HG03378 (cell line): Measurements from ENCODE around the gene RREB1.

Experiments used
- ATAC-seq: cut with Tn5 transposase; IDR thresholded peaks from one replicate; pipeline ENCODE4 v1.9.1; 2021; ENCODE audit warnings: mild to moderate bottlenecking, moderate library complexity; ENCODE audit not compliant: unreplicated experiment

RREB1 gene, protein sequence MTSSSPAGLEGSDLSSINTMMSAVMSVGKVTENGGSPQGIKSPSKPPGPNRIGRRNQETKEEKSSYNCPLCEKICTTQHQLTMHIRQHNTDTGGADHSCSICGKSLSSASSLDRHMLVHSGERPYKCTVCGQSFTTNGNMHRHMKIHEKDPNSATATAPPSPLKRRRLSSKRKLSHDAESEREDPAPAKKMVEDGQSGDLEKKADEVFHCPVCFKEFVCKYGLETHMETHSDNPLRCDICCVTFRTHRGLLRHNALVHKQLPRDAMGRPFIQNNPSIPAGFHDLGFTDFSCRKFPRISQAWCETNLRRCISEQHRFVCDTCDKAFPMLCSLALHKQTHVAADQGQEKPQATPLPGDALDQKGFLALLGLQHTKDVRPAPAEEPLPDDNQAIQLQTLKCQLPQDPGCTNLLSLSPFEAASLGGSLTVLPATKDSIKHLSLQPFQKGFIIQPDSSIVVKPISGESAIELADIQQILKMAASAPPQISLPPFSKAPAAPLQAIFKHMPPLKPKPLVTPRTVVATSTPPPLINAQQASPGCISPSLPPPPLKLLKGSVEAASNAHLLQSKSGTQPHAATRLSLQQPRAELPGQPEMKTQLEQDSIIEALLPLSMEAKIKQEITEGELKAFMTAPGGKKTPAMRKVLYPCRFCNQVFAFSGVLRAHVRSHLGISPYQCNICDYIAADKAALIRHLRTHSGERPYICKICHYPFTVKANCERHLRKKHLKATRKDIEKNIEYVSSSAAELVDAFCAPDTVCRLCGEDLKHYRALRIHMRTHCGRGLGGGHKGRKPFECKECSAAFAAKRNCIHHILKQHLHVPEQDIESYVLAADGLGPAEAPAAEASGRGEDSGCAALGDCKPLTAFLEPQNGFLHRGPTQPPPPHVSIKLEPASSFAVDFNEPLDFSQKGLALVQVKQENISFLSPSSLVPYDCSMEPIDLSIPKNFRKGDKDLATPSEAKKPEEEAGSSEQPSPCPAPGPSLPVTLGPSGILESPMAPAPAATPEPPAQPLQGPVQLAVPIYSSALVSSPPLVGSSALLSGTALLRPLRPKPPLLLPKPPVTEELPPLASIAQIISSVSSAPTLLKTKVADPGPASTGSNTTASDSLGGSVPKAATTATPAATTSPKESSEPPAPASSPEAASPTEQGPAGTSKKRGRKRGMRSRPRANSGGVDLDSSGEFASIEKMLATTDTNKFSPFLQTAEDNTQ (N-terminal part only)

DNA sequence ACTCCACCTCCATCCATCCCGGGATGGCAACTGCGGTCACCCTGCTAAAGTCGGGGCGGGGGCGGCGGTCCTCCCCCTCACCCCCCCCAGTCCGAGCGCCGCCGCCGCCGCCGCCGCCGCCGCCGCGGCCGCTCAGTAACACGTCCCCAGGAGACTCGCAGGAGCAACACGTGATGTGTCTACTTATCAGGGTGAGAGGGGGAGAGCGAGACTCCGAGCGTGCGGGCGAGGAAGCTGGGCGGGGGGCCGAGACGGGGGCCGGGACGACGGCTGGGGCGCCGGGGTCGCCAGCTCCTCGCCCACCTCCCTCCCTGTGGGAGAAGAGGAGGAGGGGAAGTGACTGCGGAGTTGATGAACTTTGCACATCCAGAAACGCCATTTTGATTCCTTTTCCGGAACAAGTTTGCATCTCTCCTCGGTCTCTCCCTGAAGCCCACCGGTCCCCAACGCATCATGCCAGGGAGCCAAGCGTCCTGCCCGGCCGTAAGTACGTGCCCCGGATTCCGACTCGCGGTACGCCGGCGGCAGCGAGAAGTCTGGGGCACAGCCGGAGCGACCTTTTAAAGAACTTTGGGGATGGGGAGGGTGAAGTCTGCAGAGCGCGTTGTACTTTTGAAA, at the start of gene RREB1:
Gene RREB1, plus strand, starts transcription at position 384 of the 618 bp plus-strand sequence. CDS start 73,951 bp downstream, outside the sequence.
- ATAC-seq, result peak; percentile 38

DNA sequence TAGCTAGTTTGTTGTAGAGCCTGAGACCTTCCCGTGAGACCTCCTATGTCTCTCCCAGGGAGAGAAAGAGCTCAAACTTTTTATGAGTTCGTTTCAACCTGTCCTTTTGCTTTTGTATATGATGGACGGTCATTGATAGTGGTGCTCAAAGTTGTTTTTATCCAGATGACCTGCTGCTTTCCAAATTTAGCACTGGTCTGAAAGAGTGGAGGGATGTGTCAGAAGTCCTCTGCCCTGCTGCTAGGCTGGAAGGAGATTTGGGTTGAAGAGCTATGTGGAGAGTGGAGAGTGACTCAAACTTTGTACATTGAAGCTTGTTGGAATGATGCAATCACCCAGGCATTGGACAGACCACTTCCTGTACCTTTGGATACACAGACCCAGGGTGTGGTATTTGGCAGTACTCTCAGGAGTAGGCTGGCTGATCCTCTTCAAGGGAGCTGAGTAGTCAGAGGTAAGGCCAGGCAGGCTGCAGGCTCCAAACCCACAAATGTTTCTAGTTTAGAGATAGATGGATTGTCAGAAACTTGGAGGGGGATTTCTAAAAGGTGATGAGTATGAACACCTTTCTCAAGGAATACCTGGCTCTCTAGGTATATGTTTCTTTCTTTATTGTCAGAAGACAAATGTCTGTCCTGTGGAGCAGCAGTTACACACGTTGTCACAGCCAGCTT, 49.4 kb upstream of the RREB1 start:
- no peak for ATAC-seq

DNA sequence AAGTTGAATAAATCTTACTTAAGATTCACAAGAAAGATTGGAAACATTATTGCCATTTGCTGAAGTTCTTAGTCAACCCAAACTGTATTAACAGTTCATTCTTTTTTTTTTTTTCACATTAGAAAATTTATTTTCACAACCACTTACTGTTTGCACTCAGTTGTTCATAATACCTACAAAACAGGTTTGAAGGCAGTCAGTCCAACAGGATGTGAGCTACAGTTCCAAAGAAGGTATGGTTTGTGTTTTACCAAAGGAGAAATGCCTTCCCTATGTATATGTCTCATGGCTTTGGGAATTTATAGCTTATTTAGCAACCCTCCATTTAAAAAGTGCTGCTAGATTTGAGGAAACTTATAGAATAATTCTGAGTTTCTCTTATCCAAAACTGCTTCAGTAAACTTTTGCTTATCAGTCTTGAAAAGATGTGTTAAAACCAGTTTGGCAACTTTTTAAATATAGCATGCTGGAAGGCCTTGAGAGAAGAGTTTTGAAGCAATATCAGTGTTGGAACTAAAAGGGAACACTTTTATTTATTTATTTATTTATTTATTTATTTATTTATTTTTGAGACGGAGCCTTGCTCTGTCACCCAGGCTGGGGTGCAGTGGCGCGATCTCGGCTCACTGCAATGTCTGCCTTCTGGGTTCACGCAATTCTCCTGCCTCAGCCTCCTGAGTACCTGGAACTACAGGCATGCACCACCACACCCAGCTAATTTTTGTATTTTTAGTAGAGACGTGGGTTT, 46.8 kb upstream of the RREB1 start:
- no peak for ATAC-seq

DNA sequence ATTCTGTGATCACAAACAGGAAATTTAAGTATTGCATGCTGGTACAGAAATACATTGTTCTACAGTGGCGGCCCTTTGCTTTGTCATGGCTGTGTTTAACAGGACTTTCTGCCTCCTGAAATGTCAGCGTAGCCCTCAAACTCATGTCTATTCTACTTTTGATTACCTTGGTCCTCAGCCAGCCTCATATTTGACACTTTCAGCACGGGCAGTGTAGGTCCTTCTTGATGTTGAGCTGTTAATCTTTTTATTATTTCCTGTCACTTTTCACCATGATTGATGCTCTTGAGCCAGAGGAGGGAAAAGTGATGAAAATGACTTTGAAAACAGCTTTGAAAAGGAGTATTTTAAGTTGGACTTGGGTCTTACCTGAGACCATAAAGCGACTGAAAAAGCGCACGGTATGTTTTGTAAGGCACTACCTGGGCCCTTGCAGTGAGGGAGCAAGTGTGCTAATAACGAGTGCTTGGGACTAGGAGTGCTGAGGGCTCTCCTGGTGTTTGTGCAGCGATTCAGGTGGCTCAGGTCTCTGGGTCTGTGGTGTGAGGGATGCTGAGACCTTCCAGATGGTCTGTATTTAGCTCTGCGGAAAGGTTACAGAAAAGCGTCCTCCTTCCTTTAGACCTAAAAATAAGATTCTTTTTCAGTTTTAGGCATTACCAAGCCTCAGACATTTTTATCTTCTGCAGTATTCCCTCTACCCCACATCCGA, 45.2 kb upstream of the RREB1 start:
- no peak for ATAC-seq

DNA sequence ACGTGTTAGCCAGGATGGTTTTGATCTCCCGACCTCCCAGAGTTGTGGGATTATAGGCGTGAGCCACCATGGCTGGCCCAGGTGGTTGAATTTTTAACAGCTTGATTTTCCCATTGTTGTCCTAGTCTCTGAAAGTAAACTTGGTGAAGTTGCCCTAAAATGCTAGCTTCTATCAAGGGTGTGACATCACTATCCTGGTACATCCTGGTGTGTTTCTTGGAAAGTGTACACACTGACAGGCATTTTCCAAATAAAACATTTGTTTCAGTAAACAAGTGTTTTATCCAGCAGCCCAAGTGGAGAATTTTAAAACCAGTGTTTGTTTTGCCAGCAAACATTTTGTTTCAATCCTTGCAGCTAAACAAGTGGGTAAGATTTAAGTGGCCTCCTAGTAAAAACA, 40.5 kb upstream of the RREB1 start:
- ATAC-seq, result no peak

DNA sequence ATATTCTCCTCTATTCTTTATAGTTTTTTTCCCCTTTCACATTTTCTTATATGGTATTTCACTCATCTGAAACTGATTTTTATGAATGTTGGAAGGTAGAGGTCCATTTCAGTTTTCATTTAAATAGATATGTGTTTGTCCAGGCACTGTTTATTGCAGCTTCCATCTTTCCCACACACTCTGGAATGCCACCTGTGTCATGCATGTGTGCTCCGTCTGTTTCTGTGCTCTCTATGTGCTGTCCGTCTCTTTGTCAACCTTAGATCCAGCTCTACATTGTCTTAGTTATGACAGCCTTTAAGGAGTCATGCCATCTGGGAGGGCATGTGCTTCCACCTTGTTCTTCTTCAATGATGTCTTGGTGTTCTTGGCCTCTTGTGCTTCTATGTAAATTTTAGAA, 36.4 kb upstream of the RREB1 start:
- no peak for ATAC-seq

DNA sequence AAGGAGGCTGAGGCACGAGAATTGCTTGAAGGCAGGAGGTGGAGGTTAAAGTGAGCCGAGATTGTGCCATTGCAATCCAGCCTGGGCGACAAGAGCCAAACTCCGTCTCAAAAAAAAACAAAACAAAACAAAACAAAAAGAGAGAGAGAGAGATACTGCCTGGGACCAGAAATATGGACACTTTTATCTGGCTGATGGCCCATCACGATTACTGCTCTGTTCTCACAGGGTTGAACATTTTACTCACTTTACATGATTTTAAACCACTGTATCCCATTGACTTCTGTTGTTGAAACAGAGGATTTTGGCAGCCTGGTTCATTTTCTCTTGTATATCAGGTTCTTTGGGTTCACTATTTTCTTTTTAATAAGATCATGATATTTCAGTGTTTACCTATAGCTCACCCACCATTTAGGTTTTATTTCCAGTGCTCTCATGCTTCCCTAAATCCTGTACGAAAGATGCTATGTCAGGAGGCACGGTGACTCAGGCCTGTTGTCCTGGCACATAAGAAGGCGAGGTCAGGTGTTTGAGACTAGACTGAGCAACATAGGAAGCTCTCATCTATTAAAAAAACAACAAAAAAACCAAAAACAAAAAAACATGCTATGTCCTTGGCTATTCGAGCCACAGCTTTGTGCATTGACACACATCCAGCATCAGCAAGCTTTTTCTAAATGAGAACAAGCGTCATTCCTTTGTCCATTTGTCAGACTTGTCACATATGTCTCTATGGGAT, 34.5 kb upstream of the RREB1 start:
- no peak for ATAC-seq

DNA sequence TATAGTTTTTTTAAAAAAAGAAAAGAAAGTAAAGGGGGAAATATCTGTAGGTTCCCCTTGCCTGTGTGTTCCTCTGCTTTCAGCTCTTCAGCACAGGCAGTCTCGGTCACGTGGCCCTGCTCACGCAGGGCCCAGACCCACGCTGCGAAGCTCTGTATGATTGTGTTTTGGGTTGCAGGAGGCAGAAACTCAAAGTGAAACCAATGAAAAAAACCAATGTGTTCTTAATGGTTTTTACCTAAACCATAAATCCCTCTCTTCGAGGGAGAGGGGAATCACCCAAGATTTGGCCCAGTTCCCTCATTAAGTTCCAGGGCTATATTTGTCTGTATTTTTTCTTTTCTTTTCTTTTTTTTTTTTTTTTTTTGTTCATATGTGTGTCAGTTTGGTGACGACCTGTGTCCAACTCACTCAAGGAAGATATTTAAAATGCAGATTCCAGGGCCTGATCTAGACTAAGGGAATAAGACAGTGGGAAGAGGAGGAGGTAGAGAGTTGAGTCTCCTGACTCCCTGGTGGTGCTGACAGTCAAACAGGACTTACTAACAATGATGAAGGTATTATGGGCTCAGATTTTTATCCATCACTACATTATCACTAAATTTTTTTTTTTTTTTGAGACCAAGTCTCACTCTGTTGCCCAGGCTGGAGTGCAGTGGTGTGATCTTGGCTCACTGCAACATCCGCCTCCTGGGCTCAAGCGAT, 33.8 kb upstream of the RREB1 start:
- peak; percentile 94 for ATAC-seq

DNA sequence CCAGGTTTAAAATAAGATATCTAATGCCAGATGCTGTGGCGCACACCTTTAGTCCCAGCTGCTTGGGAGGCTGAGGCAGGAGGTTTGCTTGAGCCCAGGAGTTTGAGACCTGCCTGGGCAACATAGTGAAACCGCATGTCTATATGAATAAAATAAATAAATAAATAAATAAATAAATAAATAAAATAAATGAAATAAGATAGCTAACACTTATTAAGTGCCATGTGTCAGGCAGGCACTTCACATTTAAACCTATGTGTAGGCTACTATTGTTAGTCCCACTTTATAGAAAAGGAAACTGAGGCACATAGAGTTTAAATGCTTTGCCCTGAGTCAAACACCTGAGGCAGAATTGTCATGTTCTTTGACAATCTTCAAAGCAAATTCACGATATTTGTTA, 32.9 kb upstream of the RREB1 start:
- no peak for ATAC-seq

DNA sequence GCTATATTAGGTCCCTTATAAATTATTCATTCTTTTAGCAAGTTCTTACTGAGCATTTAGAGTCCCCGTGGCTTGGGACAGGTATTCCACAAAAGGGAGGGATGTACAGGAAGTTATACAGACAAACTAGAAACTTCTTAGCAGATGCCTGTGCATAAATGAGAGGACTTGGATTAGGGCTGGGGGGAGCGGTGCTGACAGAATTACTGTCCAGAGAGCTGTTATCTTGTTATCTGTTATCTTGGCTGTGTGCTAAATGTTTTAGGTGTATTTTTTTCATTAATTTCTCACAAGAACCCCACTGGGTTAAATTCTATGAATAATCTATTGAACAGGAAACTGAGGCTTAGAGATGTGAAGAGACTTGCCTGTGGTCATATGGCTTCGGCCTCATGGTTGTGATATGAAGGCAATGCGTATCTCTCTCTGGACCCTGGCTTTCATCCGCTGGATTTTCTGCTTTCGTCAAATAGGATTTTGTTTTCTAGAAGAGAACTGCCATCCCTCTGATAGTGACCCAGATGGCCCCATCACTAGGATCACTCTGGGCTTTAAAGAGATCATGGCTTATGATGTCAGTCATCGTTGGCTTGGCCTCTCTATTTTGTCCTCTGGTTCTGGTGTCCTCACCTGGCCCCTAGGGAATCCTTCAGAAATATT, 32.3 kb upstream of the RREB1 start:
- ATAC-seq, result no peak

DNA sequence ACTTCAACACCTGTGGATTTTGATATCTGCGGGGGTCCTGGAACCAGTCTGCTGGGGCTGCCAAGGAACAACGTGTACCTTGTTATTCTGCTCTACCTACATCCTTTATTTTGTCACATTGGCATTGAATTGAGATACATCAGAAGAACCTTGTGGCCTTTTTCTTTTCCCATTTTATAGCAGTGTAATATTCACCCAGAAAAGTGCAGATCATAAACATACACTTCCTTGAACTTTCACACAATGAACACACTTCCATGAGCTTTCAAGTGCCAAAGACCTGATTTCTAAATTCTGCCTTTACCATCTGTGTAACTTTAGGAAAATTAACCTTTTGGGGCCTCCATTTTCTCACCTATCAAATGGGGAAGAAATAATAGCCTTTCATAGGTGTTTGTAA, 29.9 kb upstream of the RREB1 start:
- no peak for ATAC-seq

DNA sequence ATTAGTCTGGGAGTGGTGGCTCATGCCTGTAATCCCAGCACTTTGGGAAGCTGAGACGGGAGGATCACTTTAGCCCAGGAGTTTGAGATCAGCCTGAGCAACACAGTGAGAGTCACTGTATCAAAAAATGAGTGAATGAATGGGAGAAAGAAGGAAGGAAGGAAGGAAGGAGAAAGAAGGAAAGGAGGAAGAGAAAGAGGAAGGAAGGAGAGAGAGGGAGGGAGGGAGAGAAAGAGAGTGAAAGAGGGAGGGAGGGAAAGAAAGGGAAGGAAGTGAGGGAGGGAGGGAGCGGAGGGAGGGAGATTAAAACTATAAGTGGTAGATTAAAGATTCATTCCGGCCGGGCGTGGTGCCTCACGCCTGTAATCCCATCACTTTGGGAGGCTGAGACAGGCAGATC, 28.9 kb upstream of the RREB1 start:
- no peak for ATAC-seq

DNA sequence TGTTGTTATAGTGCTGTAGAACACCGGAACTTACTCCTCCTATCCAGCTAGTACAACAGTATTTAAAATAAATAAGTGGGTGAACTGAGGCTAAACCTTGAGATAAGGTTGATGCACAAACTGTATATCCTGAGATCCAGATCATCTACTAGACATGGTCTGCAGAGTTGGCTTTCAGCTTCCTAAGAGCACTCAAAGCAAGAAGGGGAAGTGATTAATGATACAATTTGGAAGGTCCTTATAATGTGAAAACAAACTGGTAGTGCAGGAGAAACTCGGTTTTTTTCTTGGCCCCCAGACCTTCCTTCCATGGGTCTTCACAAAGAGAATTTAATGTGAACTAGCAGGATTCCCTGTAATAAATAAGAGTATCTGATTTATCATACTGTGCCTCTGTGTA, 27.4 kb upstream of the RREB1 start:
- ATAC-seq, result no peak

DNA sequence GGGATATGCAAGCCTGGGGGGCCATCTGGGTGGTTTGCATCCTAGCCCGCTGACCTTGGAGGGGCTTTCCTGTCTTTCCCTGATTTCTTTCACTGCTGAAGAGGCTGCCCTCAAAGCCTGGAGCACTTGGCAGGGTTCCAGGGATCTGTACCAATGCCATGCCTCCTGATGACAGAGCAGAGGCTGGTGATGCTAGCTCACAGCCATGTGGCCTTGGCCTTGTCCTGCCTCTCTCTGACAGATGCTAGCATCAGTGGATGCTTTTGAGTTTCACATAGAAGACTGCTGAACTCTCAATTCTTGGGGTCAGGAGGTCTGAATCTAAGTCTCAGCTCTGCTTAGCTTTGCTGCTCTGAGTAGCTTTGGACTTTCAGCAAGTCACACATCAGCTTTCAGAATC, 21.9 kb upstream of the RREB1 start:
- ATAC-seq, result peak; percentile 36

DNA sequence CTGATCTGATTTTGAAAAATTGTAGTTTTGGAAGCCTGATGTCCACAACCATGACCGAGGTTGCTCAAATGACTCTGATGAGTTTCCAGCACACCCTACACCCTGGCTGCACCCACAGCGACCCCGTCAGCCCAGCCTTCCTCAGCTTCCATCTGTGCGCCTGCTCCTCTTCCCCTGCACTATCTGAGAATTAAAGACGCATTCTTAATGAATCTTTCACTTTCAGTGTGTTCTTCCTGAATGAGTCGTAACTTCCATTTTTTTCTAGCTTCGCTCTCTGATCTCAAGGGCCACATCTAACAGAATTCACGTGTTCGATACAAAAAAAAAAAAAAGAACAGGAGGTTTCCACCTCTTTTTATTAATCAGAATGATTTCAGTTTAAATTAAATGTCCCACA, 21.3 kb upstream of the RREB1 start:
- ATAC-seq, result peak; percentile 64

DNA sequence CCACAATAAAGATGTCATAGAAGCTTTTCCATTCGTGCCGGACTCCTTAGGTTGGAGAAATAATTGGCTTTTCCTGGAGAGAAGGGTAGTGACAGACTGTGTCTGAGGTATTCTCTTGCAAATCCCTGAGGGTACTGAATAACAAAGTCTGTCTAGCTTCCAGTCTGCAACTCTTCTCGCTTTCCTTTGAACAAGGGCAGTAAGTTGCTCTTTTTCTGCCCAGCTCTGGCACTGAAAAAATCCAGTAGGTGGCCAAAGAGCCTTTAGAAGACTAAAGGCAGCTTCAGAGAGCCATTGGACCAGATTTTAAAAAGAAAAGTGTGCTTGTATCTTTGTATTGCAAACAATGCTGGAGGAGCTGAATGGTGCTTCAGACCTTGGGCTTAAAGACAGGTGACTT, 20.7 kb upstream of the RREB1 start:
- no peak for ATAC-seq

DNA sequence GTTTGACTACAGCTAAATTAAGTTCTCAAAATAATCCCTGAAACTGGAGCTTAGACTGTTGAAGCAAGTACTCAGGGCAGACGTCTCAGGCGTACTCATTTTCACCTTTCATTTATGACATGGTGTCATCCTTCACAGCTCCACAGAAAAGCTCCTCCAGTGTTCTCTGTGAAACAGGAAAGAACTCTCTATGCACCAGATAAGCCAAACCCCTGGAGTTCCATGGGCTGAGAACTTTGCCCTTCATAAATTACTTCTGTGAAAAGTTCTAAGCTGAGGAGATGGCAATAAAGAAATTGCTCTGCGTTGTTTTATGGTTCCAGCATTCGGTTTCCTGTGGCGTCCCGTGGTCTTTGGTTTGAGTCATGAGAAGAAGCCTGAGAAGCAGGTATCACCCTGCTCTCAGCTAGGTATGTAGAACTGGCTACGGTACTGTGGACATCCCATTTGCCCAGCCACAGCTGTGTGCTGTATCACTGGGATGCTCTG, 20.2 kb upstream of the RREB1 start:
- ATAC-seq, result no peak
